ENCODE measurements around the gene SPEG. TPM values are rescaled to one million over a fixed set of nuclear protein-coding genes. Genes with fewer than 3 reads are reported as not detected.

The SPEG gene
- total RNA-seq, 2 experiments from 2014 or later = 0.46 TPM; not detected in 1

DNA sequence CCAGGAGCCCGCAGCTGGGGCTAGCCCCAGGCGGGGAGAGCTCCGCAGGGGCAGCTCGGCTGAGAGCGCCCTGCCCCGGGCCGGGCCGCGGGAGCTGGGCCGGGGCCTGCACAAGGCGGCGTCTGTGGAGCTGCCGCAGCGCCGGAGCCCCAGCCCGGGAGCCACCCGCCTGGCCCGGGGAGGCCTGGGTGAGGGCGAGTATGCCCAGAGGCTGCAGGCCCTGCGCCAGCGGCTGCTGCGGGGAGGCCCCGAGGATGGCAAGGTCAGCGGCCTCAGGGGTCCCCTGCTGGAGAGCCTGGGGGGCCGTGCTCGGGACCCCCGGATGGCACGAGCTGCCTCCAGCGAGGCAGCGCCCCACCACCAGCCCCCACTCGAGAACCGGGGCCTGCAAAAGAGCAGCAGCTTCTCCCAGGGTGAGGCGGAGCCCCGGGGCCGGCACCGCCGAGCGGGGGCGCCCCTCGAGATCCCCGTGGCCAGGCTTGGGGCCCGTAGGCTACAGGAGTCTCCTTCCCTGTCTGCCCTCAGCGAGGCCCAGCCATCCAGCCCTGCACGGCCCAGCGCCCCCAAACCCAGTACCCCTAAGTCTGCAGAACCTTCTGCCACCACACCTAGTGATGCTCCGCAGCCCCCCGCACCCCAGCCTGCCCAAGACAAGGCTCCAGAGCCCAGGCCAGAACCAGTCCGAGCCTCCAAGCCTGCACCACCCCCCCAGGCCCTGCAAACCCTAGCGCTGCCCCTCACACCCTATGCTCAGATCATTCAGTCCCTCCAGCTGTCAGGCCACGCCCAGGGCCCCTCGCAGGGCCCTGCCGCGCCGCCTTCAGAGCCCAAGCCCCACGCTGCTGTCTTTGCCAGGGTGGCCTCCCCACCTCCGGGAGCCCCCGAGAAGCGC lies 49.1 kb downstream of the SPEG start:
- intact Hi-C loops (cut with micrococcal nuclease; ENCODE audit: unreplicated experiment) = no loop called here
- no peak for DNase-seq (ENCODE audit: low spot score)
- ChIA-PET CTCF (ENCODE audit: unreplicated experiment) (no interaction called here), POLR2A (no interaction called here)
- no TSS peak for BruUV-seq (replicated peaks)
- no peaks in the 10 kb centered on the region; the same call in 1 of the 2 replicates for H4K20me1 ChIP-seq (ENCODE audit: insufficient read depth, low read length)
- no peak overlapping the region for H3K4me2 ChIP-seq (ENCODE audit: low read length)
- H3K4me3 ChIP-seq (ENCODE audit: low read depth, low read length, poor library complexity, severe bottlenecking) = no peak overlapping the region
- no peaks in the 10 kb centered on the region for H3K9me2 ChIP-seq (ENCODE audit: insufficient read depth, low read length)
- H3K27ac ChIP-seq (ENCODE audit: low read depth, low read length, poor library complexity, severe bottlenecking) = no peak overlapping the region
- no peak overlapping the region for H2AFZ ChIP-seq (ENCODE audit: low read length)
- no peaks in the 10 kb centered on the region for H3K36me3 ChIP-seq (ENCODE audit: insufficient read depth, low read length)
- no peaks in the 10 kb centered on the region for H3K79me2 ChIP-seq (ENCODE audit: insufficient read depth, low read depth, low read length)
- H3K4me1 ChIP-seq (ENCODE audit: insufficient read depth, low read length, poor library complexity, severe bottlenecking) = no peaks in the 10 kb centered on the region
- no peaks in the 10 kb centered on the region for H3K9me3 ChIP-seq (ENCODE audit: low read length)
- TF ChIP-seq CTCF (conservative IDR thresholded peaks at IDR 0.05; ENCODE audit: low read length) (no peak), EZH2phosphoT487 (IDR thresholded peaks at IDR 0.05; ENCODE audit: borderline replicate concordance, low read depth, low read length) (no peak)

DNA sequence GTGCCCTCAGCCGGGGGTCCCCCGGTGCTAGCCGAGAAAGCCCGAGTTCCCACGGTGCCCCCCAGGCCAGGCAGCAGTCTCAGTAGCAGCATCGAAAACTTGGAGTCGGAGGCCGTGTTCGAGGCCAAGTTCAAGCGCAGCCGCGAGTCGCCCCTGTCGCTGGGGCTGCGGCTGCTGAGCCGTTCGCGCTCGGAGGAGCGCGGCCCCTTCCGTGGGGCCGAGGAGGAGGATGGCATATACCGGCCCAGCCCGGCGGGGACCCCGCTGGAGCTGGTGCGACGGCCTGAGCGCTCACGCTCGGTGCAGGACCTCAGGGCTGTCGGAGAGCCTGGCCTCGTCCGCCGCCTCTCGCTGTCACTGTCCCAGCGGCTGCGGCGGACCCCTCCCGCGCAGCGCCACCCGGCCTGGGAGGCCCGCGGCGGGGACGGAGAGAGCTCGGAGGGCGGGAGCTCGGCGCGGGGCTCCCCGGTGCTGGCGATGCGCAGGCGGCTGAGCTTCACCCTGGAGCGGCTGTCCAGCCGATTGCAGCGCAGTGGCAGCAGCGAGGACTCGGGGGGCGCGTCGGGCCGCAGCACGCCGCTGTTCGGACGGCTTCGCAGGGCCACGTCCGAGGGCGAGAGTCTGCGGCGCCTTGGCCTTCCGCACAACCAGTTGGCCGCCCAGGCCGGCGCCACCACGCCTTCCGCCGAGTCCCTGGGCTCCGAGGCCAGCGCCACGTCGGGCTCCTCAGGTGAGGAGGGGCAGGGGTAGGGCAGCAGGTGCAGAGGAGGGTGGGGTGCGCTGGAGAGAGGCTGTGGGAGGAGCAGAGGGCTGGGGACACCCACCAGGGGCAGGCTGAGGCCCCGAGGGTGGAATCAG lies 49.9 kb downstream of the SPEG start:
- Histone ChIP-seq H3K4me1 (ENCODE audit: insufficient read depth, low read length, poor library complexity, severe bottlenecking) (no peaks in the 10 kb centered on the region), H3K9me2 (ENCODE audit: insufficient read depth, low read length) (no peaks in the 10 kb centered on the region), H3K9me3 (ENCODE audit: low read length) (no peaks in the 10 kb centered on the region), H3K4me2 (ENCODE audit: low read length) (no peak overlapping the region), H3K79me2 (ENCODE audit: insufficient read depth, low read depth, low read length) (no peaks in the 10 kb centered on the region), H3K4me3 (ENCODE audit: low read depth, low read length, poor library complexity, severe bottlenecking) (no peak overlapping the region), H3K27ac (ENCODE audit: low read depth, low read length, poor library complexity, severe bottlenecking) (no peak overlapping the region), H4K20me1 (ENCODE audit: insufficient read depth, low read length) (no peaks in the 10 kb centered on the region), H2AFZ (ENCODE audit: low read length) (no peak overlapping the region), H3K36me3 (ENCODE audit: insufficient read depth, low read length) (no peaks in the 10 kb centered on the region)
- ChIA-PET CTCF (ENCODE audit: unreplicated experiment) (interaction anchor here (0.6 kb wide), 1 partner anchor 32 kb away, joined by 17 read pairs; no protein-coding TSS in a partner anchor), POLR2A (no interaction called here)
- no peak for DNase-seq (ENCODE audit: low spot score)
- intact Hi-C loops (cut with micrococcal nuclease; ENCODE audit: unreplicated experiment) = no loop called here
- TF ChIP-seq CTCF (conservative IDR thresholded peaks at IDR 0.05; ENCODE audit: low read length) (no peak), EZH2phosphoT487 (IDR thresholded peaks at IDR 0.05; ENCODE audit: borderline replicate concordance, low read depth, low read length) (no peak)
- no TSS peak for BruUV-seq (replicated peaks)
